ENCODE data around the gene LRBA.

DNA sequence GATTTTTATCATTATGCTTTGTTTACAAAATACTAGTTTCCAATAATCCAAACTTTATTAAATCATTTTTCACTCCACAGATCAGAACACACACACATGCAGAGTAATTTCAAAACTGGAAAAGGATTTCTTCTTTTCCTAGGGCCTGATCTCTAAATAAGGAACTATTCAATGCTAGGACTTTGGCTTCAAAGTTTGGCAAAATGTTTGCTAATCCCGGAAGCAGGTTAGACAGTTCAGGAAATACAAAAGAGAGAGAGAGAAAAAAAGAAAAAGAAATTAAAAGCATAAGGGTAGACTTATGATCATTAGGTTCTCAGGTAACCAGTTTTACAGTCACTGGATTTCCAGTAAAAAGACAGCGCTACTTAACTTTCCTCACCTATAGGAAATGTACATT is 725.9 kb downstream of the LRBA start:
- TF ChIP-seq, protein P1, sequence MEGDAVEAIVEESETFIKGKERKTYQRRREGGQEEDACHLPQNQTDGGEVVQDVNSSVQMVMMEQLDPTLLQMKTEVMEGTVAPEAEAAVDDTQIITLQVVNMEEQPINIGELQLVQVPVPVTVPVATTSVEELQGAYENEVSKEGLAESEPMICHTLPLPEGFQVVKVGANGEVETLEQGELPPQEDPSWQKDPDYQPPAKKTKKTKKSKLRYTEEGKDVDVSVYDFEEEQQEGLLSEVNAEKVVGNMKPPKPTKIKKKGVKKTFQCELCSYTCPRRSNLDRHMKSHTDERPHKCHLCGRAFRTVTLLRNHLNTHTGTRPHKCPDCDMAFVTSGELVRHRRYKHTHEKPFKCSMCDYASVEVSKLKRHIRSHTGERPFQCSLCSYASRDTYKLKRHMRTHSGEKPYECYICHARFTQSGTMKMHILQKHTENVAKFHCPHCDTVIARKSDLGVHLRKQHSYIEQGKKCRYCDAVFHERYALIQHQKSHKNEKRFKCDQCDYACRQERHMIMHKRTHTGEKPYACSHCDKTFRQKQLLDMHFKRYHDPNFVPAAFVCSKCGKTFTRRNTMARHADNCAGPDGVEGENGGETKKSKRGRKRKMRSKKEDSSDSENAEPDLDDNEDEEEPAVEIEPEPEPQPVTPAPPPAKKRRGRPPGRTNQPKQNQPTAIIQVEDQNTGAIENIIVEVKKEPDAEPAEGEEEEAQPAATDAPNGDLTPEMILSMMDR (conservative IDR thresholded peaks at IDR 0.05; ENCODE audit: low read depth, low read length) = no peak
- TF ChIP-seq SMC3 (IDR thresholded peaks at IDR 0.05; ENCODE audit: low read depth, low read length) = no peak
- TF ChIP-seq CEBPB (IDR thresholded peaks at IDR 0.05; ENCODE audit: low read depth, low read length) = no peak
- TF ChIP-seq NFE2L2 (IDR thresholded peaks at IDR 0.05; ENCODE audit: low read depth, low read length) = no peak
- no peak for TF ChIP-seq MAFK (IDR thresholded peaks at IDR 0.05; ENCODE audit: low read depth, low read length)
- no peak for TF ChIP-seq RCOR1 (IDR thresholded peaks at IDR 0.05; ENCODE audit: insufficient replicate concordance, low read length)
- no peak for TF ChIP-seq MXI1 (IDR thresholded peaks at IDR 0.05; ENCODE audit: borderline replicate concordance, low read depth, low read length)
- TF ChIP-seq BHLHE40 (IDR thresholded peaks at IDR 0.05; ENCODE audit: low read depth, low read length) = no peak
- TF ChIP-seq RAD21 (IDR thresholded peaks at IDR 0.05; ENCODE audit: low read length) = no peak
- TF ChIP-seq, protein P2, sequence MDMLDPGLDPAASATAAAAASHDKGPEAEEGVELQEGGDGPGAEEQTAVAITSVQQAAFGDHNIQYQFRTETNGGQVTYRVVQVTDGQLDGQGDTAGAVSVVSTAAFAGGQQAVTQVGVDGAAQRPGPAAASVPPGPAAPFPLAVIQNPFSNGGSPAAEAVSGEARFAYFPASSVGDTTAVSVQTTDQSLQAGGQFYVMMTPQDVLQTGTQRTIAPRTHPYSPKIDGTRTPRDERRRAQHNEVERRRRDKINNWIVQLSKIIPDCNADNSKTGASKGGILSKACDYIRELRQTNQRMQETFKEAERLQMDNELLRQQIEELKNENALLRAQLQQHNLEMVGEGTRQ (IDR thresholded peaks at IDR 0.05; ENCODE audit: low read depth, low read length) = no peak
- TF ChIP-seq RFX5 (IDR thresholded peaks at IDR 0.05; ENCODE audit: low read depth, low read length) = no peak
- TF ChIP-seq CHD1 (IDR thresholded peaks at IDR 0.05; ENCODE audit: low read depth, low read length) = no peak
- TF ChIP-seq POLR2A (IDR thresholded peaks at IDR 0.05; ENCODE audit: low read depth, low read length) = no peak
